ENCODE measurements around the gene HMGXB3. TPM values are rescaled to one million over a fixed set of nuclear protein-coding genes. Genes with fewer than 3 reads are reported as not detected.

Gene HMGXB3
- total RNA-seq, 1 experiment from 2014 or later: 43.8 TPM

GRCh38 chr5:149990518-149991376, 9.8 kb upstream of the HMGXB3 start:
- Mint-ChIP-seq H3K4me1 (ENCODE audit: low read depth, unreplicated experiment) (peaks cover 21% of the 10 kb centered on the region), H3K27ac (ENCODE audit: unreplicated experiment) (no peak overlapping the region), H3K36me3 (ENCODE audit: insufficient read depth, unreplicated experiment) (peaks cover 2% of the 10 kb centered on the region), H3K27me3 (ENCODE audit: insufficient read depth, unreplicated experiment) (no peaks in the 10 kb centered on the region), H3K9me3 (ENCODE audit: unreplicated experiment) (no peaks in the 10 kb centered on the region), H3K4me3 (ENCODE audit: unreplicated experiment) (no peak overlapping the region)
- Histone ChIP-seq H3K9me3 (no peaks in the 10 kb centered on the region), H3K27me3 (replicated peaks; ENCODE audit: control insufficient read depth, insufficient read depth, low read length) (no peaks in the 10 kb centered on the region), H3K4me3 (ENCODE audit: low read depth, low read length) (no peak overlapping the region), H3K36me3 (ENCODE audit: control insufficient read depth, insufficient read depth, low read length) (peaks cover 4% of the 10 kb centered on the region; the same call in 1 of the 2 replicates), H3K4me1 (peaks cover 22% of the 10 kb centered on the region)
- peak; percentile 77 to 80 for DNase-seq
- CTCF ChIA-PET: interaction anchor here (0.5 to 4.7 kb wide), 16 partner anchors 10 to 334 kb away, joined by 3 to 62 read pairs (median 4); partner anchors contain the start of genes HMGXB3, SLC26A2 and TIGD6
- TF ChIP-seq CTCF (IDR thresholded peaks at IDR 0.05; ENCODE audit: insufficient read depth in 1 of 2, low read depth in 1 of 2, low read length in 1 of 2, severe bottlenecking in 1 of 2, unreplicated experiment in 1 of 2): peak; percentile 94 to 95
- BruUV-seq (replicated peaks): no TSS peak
- POLR2A ChIA-PET: interaction anchor here (1.0 kb wide), 1 partner anchor 30 kb away, joined by 3 read pairs; the partner anchor contains the start of gene SLC26A2
- intact Hi-C loops (cut with micrococcal nuclease; ENCODE audit: unreplicated experiment): loop anchor here (1.0 to 5.0 kb wide), 6 partner anchors 30 to 354 kb away; partner anchors contain the start of gene SLC26A2

GRCh38 chr5:149993471-149993870, 7.1 kb upstream of the HMGXB3 start:
- intact Hi-C loops (cut with micrococcal nuclease; ENCODE audit: unreplicated experiment): loop anchor here (5.0 kb wide), 1 partner anchor 141 kb away; no protein-coding TSS in a partner anchor
- no peaks in the 10 kb centered on the region for H3K27me3 ChIP-seq (replicated peaks; ENCODE audit: control insufficient read depth, insufficient read depth, low read length)
- CTCF ChIA-PET: interaction anchor here (3.3 to 4.7 kb wide), 2 partner anchors 32 to 159 kb away, joined by 39 to 62 read pairs; partner anchors contain the start of gene SLC26A2
- no peak for TF ChIP-seq CTCF (IDR thresholded peaks at IDR 0.05; ENCODE audit: insufficient read depth in 1 of 2, low read depth in 1 of 2, low read length in 1 of 2, severe bottlenecking in 1 of 2, unreplicated experiment in 1 of 2)
- H3K36me3 Mint-ChIP-seq (ENCODE audit: insufficient read depth, unreplicated experiment): peaks cover 7% of the 10 kb centered on the region
- H3K27ac Mint-ChIP-seq (ENCODE audit: unreplicated experiment): no peak overlapping the region
- H3K9me3 ChIP-seq: no peaks in the 10 kb centered on the region
- H3K4me3 ChIP-seq (ENCODE audit: low read depth, low read length): no peak overlapping the region
- H3K4me1 ChIP-seq: peaks cover 26% of the 10 kb centered on the region
- H3K4me3 Mint-ChIP-seq (ENCODE audit: unreplicated experiment): no peak overlapping the region
- no peaks in the 10 kb centered on the region for H3K27me3 Mint-ChIP-seq (ENCODE audit: insufficient read depth, unreplicated experiment)
- no TSS peak for BruUV-seq (replicated peaks)
- H3K9me3 Mint-ChIP-seq (ENCODE audit: unreplicated experiment): no peaks in the 10 kb centered on the region
- DNase-seq: no peak
- H3K36me3 ChIP-seq (ENCODE audit: control insufficient read depth, insufficient read depth, low read length): peaks cover 4% of the 10 kb centered on the region; the same call in 1 of the 2 replicates
- POLR2A ChIA-PET: no interaction called here
- H3K4me1 Mint-ChIP-seq (ENCODE audit: low read depth, unreplicated experiment): peaks cover 33% of the 10 kb centered on the region

- peaks cover 30% of the 10 kb centered on the region for H3K4me1 ChIP-seq
- intact Hi-C loops (cut with micrococcal nuclease; ENCODE audit: unreplicated experiment): loop anchor here (1.0 kb wide), 1 partner anchor 31 kb away; no protein-coding TSS in a partner anchor
- no peaks in the 10 kb centered on the region for H3K27me3 ChIP-seq (replicated peaks; ENCODE audit: control insufficient read depth, insufficient read depth, low read length)
- Mint-ChIP-seq H3K4me1 (ENCODE audit: low read depth, unreplicated experiment) (peaks cover 35% of the 10 kb centered on the region), H3K27ac (ENCODE audit: unreplicated experiment) (peak overlapping the region; percentile 75), H3K27me3 (ENCODE audit: insufficient read depth, unreplicated experiment) (no peaks in the 10 kb centered on the region), H3K36me3 (ENCODE audit: insufficient read depth, unreplicated experiment) (peaks cover 17% of the 10 kb centered on the region), H3K9me3 (ENCODE audit: unreplicated experiment) (no peaks in the 10 kb centered on the region), H3K4me3 (ENCODE audit: unreplicated experiment) (peak overlapping the region; percentile 54)
- DNase-seq: no peak
- CTCF ChIA-PET: interaction anchor here (0.8 to 1.0 kb wide), 3 partner anchors 35 to 161 kb away, joined by 3 to 4 read pairs (median 3); partner anchors contain the start of gene SLC26A2
- no peak overlapping the region for H3K4me3 ChIP-seq (ENCODE audit: low read depth, low read length)
- H3K9me3 ChIP-seq: no peaks in the 10 kb centered on the region
- no TSS peak for BruUV-seq (replicated peaks)
- no peak for TF ChIP-seq CTCF (IDR thresholded peaks at IDR 0.05; ENCODE audit: insufficient read depth in 1 of 2, low read depth in 1 of 2, low read length in 1 of 2, severe bottlenecking in 1 of 2, unreplicated experiment in 1 of 2)
- peaks cover 4% of the 10 kb centered on the region; the same call in 1 of the 2 replicates for H3K36me3 ChIP-seq (ENCODE audit: control insufficient read depth, insufficient read depth, low read length)
- POLR2A ChIA-PET: no interaction called here
These were observed 4.9 kb upstream of the HMGXB3 start for GRCh38 chr5:149995385-149996204.
